ENCODE results near the gene C6orf15. TPM values are rescaled to one million over a fixed set of nuclear protein-coding genes. Genes with fewer than 3 reads are reported as not detected.
A peak's percentile ranks its signal among the peaks of the same experiment; 100 is the strongest.

Gene C6orf15
- total and polyA plus RNA-seq, 10 donors: not detected

DNA sequence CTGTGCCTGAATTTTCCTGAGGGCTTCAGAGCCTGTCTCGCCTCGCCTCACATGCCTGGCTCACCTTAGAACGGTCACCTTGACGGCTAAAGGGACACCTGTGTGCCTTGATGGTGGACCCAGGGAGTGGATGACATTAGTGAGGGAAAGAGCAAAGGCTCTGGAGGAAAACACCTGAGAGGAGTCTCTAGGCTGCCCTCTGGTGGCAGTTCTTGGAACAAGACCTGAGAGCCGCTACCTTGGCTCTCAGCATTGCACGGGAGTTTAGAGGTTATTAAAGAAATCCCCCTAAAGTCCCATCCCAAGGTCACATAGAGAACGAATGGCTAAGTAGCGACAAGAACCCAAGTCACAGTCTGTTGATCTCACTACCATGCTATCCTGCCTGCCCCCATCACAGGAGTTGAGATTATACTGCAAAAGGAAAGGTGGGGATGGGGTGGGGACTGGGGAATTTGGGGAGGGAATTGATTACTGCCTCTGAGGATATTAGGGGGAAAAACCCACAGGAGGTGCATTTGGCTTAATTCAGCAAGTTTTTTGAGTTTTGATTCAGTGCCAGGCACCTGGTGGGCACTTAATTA is 15.8 kb upstream of the C6orf15 start:
- Histone ChIP-seq H3K4me1 (peaks cover 0 to 5% (median 0%) of the 10 kb centered on the region in 6 donors), H3K27me3 (replicated peaks in 1 of 7) (peaks cover 0 to 5% (median 0%) of the 10 kb centered on the region in 7 donors), H3K9me3 (no peaks in the 10 kb centered on the region), H3K36me3 (no peaks in the 10 kb centered on the region), H3K4me3 (no peak overlapping the region), H3K27ac (no peak overlapping the region)
- 5 to 12% (median 10%) methylated on average over 8 of the region's 8 CpGs for WGBS, 5 donors
- intact Hi-C loops (cut with DNase I; ENCODE audit: low total_unique reads): no loop called here
- no peak for TF ChIP-seq POLR2A (IDR thresholded peaks at IDR 0.05)
- no peak for TF ChIP-seq POLR2AphosphoS5 (IDR thresholded peaks at IDR 0.05)
- TF ChIP-seq, protein P1, sequence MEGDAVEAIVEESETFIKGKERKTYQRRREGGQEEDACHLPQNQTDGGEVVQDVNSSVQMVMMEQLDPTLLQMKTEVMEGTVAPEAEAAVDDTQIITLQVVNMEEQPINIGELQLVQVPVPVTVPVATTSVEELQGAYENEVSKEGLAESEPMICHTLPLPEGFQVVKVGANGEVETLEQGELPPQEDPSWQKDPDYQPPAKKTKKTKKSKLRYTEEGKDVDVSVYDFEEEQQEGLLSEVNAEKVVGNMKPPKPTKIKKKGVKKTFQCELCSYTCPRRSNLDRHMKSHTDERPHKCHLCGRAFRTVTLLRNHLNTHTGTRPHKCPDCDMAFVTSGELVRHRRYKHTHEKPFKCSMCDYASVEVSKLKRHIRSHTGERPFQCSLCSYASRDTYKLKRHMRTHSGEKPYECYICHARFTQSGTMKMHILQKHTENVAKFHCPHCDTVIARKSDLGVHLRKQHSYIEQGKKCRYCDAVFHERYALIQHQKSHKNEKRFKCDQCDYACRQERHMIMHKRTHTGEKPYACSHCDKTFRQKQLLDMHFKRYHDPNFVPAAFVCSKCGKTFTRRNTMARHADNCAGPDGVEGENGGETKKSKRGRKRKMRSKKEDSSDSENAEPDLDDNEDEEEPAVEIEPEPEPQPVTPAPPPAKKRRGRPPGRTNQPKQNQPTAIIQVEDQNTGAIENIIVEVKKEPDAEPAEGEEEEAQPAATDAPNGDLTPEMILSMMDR (IDR thresholded peaks at IDR 0.05 in 8 of 11, conservative IDR thresholded peaks at IDR 0.05 in 3 of 11): peak; percentile 29 to 89 (median 81)
- DNase-seq: peak; percentile 82

DNA sequence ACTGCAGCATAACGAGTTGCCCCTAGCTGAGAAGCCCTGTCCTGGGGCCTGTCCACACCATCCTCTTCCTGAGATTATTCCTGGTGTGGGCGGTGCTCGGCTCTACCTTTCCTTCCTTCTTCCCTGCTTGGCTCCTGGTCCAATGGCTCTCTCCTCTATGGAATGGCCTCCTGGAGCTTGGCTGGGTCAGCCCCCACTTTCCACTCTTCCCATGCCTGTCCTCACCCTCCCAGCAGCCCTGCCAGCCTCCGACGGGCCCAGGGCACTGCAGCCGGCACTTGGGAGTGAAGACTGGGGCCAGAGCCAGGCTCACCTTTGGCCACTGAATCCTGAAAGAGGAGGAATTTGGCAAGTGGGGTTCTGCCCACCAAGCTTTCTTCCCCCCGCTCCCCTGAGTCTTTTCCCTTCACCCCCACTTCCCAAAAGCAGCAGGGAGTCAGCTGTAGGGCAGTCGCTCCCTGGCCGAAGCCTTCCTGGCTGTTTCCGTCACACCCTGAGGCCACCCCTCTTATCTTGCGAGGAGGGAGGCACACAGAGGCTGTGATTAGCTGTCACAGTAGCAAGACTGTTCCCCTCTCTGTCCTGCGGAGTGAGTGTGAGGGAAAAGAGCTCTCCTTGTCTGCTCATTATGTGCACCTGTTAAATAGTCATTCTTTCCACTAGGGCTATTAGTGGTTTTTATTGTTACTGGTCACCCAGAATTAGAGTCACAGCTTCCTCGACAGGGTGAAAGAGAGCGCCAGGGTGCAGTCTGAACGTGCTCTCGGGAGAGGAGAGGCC is 14.2 kb upstream of the C6orf15 start:
- Histone ChIP-seq H3K27me3 (replicated peaks in 1 of 7) (peaks cover 0 to 5% (median 0%) of the 10 kb centered on the region in 7 donors), H3K9me3 (no peaks in the 10 kb centered on the region), H3K4me1 (peaks cover 0 to 5% (median 0%) of the 10 kb centered on the region in 6 donors), H3K27ac (no peak overlapping the region), H3K36me3 (no peaks in the 10 kb centered on the region), H3K4me3 (no peak overlapping the region)
- WGBS, 5 donors: 80 to 84% (median 82%) methylated on average over 16 of the region's 16 CpGs
- intact Hi-C loops (cut with DNase I; ENCODE audit: low total_unique reads): no loop called here
- TF ChIP-seq POLR2A (IDR thresholded peaks at IDR 0.05): no peak
- TF ChIP-seq POLR2AphosphoS5 (IDR thresholded peaks at IDR 0.05): no peak
- TF ChIP-seq, protein P1 (IDR thresholded peaks at IDR 0.05 in 8 of 11, conservative IDR thresholded peaks at IDR 0.05 in 3 of 11): no peak
- no peak for DNase-seq

DNA sequence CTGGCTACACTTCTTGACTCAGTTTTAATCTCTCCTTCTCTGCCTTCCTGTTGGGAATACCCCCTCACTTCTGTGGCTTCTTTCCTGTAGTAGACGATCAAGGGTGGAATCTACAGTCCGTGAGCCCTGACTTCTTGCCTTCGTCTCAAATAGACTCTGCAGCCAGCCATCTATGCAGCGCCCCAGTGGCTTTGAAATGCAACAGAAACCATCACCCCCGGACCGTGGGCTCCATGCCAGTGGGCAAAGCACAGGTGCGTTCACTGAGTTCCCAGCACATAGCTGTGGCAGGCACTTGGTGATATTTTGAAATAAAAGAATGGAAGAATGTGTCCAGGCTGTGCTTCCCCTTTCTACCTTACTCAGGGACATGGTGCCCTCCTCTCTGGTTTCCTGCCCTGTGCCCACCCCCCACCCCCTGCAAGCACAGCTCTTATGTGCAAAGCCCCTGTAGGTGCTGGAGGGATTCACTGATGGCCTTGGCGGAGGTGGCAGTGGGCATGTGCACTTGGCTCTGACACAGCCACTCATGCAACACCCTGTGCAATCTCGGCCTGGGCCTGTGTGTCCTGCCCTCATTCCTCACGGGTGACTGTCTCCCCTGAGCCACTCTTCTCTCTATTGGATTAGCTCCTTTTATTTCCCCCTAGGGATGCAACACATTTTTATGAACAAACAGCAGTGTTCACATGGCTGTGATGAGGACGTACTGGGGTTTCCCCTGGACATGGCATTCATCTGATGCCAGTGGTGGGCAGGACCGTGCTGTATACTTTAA is 13.4 kb upstream of the C6orf15 start:
- no peak for DNase-seq
- intact Hi-C loops (cut with DNase I; ENCODE audit: low total_unique reads): no loop called here
- Histone ChIP-seq H3K27me3 (replicated peaks in 1 of 7) (peaks cover 0 to 5% (median 0%) of the 10 kb centered on the region in 7 donors), H3K27ac (no peak overlapping the region), H3K4me3 (no peak overlapping the region), H3K9me3 (no peaks in the 10 kb centered on the region), H3K4me1 (peaks cover 0 to 5% (median 0%) of the 10 kb centered on the region in 6 donors), H3K36me3 (no peaks in the 10 kb centered on the region)
- TF ChIP-seq, protein P1 (IDR thresholded peaks at IDR 0.05 in 8 of 11, conservative IDR thresholded peaks at IDR 0.05 in 3 of 11): no peak
- no peak for TF ChIP-seq POLR2A (IDR thresholded peaks at IDR 0.05)
- TF ChIP-seq POLR2AphosphoS5 (IDR thresholded peaks at IDR 0.05): no peak
- WGBS, 5 donors: 57 to 67% (median 59%) methylated on average over 11 to 12 of the region's 12 CpGs

All from spleen (tissue), 11 donors.